Lower leg skin (tissue), 4 donors: ENCODE measurements around the gene CLDN9. TPM values are rescaled to one million over a fixed set of nuclear protein-coding genes. Genes with fewer than 3 reads are reported as not detected.
A peak's percentile ranks its signal among the peaks of the same experiment; 100 is the strongest.

ENCODE experiments used
- DNase-seq, 2 donors: peaks; one replicate each; pipeline ENCODE4 v3.0.0-alpha.2; 2019; ENCODE audit warnings: low spot score in 2 of 2
- H3K4me3 ChIP-seq: fragments of 200-600 bp; sonication (generic); 2 replicates; pipeline ENCODE4 v1.5.1; 2017; ENCODE audit warnings: mild to moderate bottlenecking, low read depth; ENCODE audit not compliant: poor library complexity, severe bottlenecking
- CTCF ChIP-seq, 3 donors: fragments of 450-650 bp; IDR thresholded peaks; one replicate each; pipeline ENCODE4 v1.5.1; 2016; ENCODE audit warnings: antibody characterized with exemption in 3 of 3, mild to moderate bottlenecking in 3 of 3, moderate library complexity in 2 of 3
- POLR2A ChIP-seq, 2 donors: fragments of 450-650 bp; IDR thresholded peaks; one replicate each; pipeline ENCODE4 v1.6.1; 2016 to 2017; ENCODE audit warnings: antibody characterized with exemption in 2 of 2, mild to moderate bottlenecking in 1 of 2, moderate library complexity in 1 of 2
- WGBS, 2 donors: methylation state at CpG; one replicate each; pipeline ENCODE4 v1.1.5; 2018; 5-methylcytosine and 5-hydroxymethylcytosine counted together
- intact Hi-C: fragments of 100-400 bp; cut with DNase I; formaldehyde crosslinking; loops from one replicate; pipeline ENCODE4 v1.15.0; 2023; ENCODE audit warnings: low total_unique reads
- total RNA-seq, 4 donors: library from RNA; depleted of rRNA; stranded (reverse); fragments of >200 nt; gene quantifications; one replicate each; pipeline ENCODE4 v1.1.0, GENCODE V29; 2016

The CLDN9 gene
- total RNA-seq: under 1 TPM in 2 of 4 donors, not detected in 2; 0.15 to 0.23 TPM

GRCh38 chr16:3012828-3013420, at the start of gene CLDN9:
CLDN9 (plus strand) TSS chr16:3012923; CDS start chr16:3013363, 440 bp downstream.
- intact Hi-C loops: no loop called here
- no peak within 1 kb of the TSS for H3K4me3 ChIP-seq
- TF ChIP-seq POLR2A (IDR thresholded peaks at IDR 0.05): no peak
- TF ChIP-seq CTCF (IDR thresholded peaks at IDR 0.05): no peak
- no peak for DNase-seq
- WGBS, 2 donors: 22 to 33% methylated on average over 22 to 26 of the region's 27 CpGs

- TF ChIP-seq POLR2A (IDR thresholded peaks at IDR 0.05) (no peak), CTCF (IDR thresholded peaks at IDR 0.05) (no peak)
- WGBS, 2 donors: 1 to 2% methylated on average over 15 to 22 of the region's 40 CpGs
- peak in 1 of 2 donors; percentile 84 for DNase-seq
- intact Hi-C loops: no loop called here
- H3K4me3 ChIP-seq: no peak overlapping the region
These were observed 49.5 kb upstream of the CLDN9 start for GRCh38 chr16:2963074-2963722.

- no peak for TF ChIP-seq CTCF (IDR thresholded peaks at IDR 0.05)
- no peak for TF ChIP-seq POLR2A (IDR thresholded peaks at IDR 0.05)
- H3K4me3 ChIP-seq: no peak within 1 kb of the TSS
- 0% methylated on average over 38 to 47 of the region's 60 CpGs for WGBS, 2 donors
- peak in 1 of 2 donors; percentile 87 for DNase-seq
- intact Hi-C loops: no loop called here
These were observed 48.8 kb upstream of the CLDN9 start, which contains the start of gene KREMEN2 for GRCh38 chr16:2963723-2964474. KREMEN2 (plus strand) TSS chr16:2964275; CDS start chr16:2964521, 246 bp downstream.

GRCh38 chr16:2964475-2965336, 48.0 kb upstream of the CLDN9 start:
- peak in 1 of 2 donors; percentile 84 for DNase-seq
- intact Hi-C loops: no loop called here
- WGBS, 2 donors: 0 to 1% methylated on average over 27 to 28 of the region's 68 CpGs
- no peak overlapping the region for H3K4me3 ChIP-seq
- no peak for TF ChIP-seq POLR2A (IDR thresholded peaks at IDR 0.05)

- H3K4me3 ChIP-seq: no peak overlapping the region
- 67 to 68% methylated on average over 20 to 35 of the region's 39 CpGs for WGBS, 2 donors
- intact Hi-C loops: no loop called here
- DNase-seq: no peak
- TF ChIP-seq CTCF (IDR thresholded peaks at IDR 0.05) (no peak), POLR2A (IDR thresholded peaks at IDR 0.05) (no peak)
These were observed 46.5 kb upstream of the CLDN9 start for GRCh38 chr16:2966043-2966807.
